Midbrain (tissue), 1 donor: ENCODE measurements around the gene CBLN3.
A peak's percentile ranks its signal among the peaks of the same experiment; 100 is the strongest.
"Not testable (repeated sequence)": the region's sequence is repeated elsewhere in the genome, so short reads cannot be mapped to it uniquely, and the experiment has no call there.

Experiments
- DNase-seq: peaks from one replicate; lab custom pipeline; 2025; lab: John Stamatoyannopoulos, UW

Gene CBLN3

GRCh38 chr14:24403294-24403998, 26.0 kb downstream of the CBLN3 start:
- no peak for DNase-seq

- no peak for DNase-seq
Observed at GRCh38 chr14:24401810-24402702, 27.4 kb downstream of the CBLN3 start.

GRCh38 chr14:24399999-24400718, 29.3 kb downstream of the CBLN3 start:
- DNase-seq: peak; percentile 32

- DNase-seq: no peak
Observed at GRCh38 chr14:24399447-24399822, 30.0 kb downstream of the CBLN3 start.

- DNase-seq: no peak
Observed at GRCh38 chr14:24398653-24399446, 30.6 kb downstream of the CBLN3 start, which contains the start of gene NYNRIN. TSS of gene NYNRIN (plus strand) at chr14:24399003. CDS start at chr14:24399247, 244 bp downstream.

- no peak for DNase-seq
Observed at GRCh38 chr14:24398293-24398652, 31.2 kb downstream of the CBLN3 start.

GRCh38 chr14:24397639-24398292, 31.7 kb downstream of the CBLN3 start:
- DNase-seq: no peak

GRCh38 chr14:24395609-24396582, 33.6 kb downstream of the CBLN3 start:
- DNase-seq: no peak

GRCh38 chr14:24394275-24394674, 35.2 kb downstream of the CBLN3 start:
- DNase-seq: no peak

- no peak for DNase-seq
Observed at GRCh38 chr14:24392325-24393091, 37.0 kb downstream of the CBLN3 start.

GRCh38 chr14:24390701-24391468, 38.6 kb downstream of the CBLN3 start:
- no peak for DNase-seq

- no peak for DNase-seq
Observed at GRCh38 chr14:24389226-24389848, 40.1 kb downstream of the CBLN3 start.

- DNase-seq: no peak
Observed at GRCh38 chr14:24388474-24389179, 40.8 kb downstream of the CBLN3 start.

- not testable (repeated sequence) for DNase-seq
Observed at GRCh38 chr14:24387579-24387978, 41.9 kb downstream of the CBLN3 start.

- no peak for DNase-seq
Observed at GRCh38 chr14:24387009-24387345, 42.5 kb downstream of the CBLN3 start.

- no peak for DNase-seq
Observed at GRCh38 chr14:24385524-24385923, 43.9 kb downstream of the CBLN3 start.

GRCh38 chr14:24384169-24384568, 45.3 kb downstream of the CBLN3 start:
- no peak for DNase-seq

GRCh38 chr14:24382064-24382371, 47.5 kb downstream of the CBLN3 start:
- no peak for DNase-seq
